ENCODE data around the gene FBXO21. TPM values are rescaled to one million over a fixed set of nuclear protein-coding genes. Genes with fewer than 3 reads are reported as not detected.

FBXO21 gene
- total RNA-seq, 1 experiment from 2014 or later, result 57.5 TPM

- BruUV-seq (replicated peaks), result no TSS peak
- peaks cover 44% of the 10 kb centered on the region for H3K36me3 Mint-ChIP-seq (ENCODE audit: insufficient read depth, unreplicated experiment)
Measured at GRCh38 chr12:117158911-117159553, 31.2 kb downstream of the FBXO21 start.

GRCh38 chr12:117158096-117158495 lies 32.2 kb downstream of the FBXO21 start:
- CTCF ChIA-PET, result no interaction called here
- Mint-ChIP-seq H3K4me3 (ENCODE audit: low read depth, unreplicated experiment) (no peak overlapping the region), H3K27ac (ENCODE audit: unreplicated experiment) (no peak overlapping the region), H3K4me1 (ENCODE audit: low read depth, unreplicated experiment) (no peaks in the 10 kb centered on the region), H3K36me3 (ENCODE audit: insufficient read depth, unreplicated experiment) (peaks cover 45% of the 10 kb centered on the region), H3K27me3 (ENCODE audit: unreplicated experiment) (no peaks in the 10 kb centered on the region), H3K9me3 (ENCODE audit: low read depth, unreplicated experiment) (no peaks in the 10 kb centered on the region)
- intact Hi-C loops (cut with micrococcal nuclease; ENCODE audit: unreplicated experiment), result no loop called here
- no peak for DNase-seq
- no TSS peak for BruUV-seq (replicated peaks)
- TF ChIP-seq CTCF (IDR thresholded peaks at IDR 0.05; ENCODE audit: unreplicated experiment), result no peak

More at GRCh38 chr12:117158911-117159553, 31.2 kb downstream of the FBXO21 start:
- Mint-ChIP-seq H3K4me1 (ENCODE audit: low read depth, unreplicated experiment) (no peaks in the 10 kb centered on the region), H3K9me3 (ENCODE audit: low read depth, unreplicated experiment) (no peaks in the 10 kb centered on the region), H3K4me3 (ENCODE audit: low read depth, unreplicated experiment) (no peak overlapping the region), H3K27me3 (ENCODE audit: unreplicated experiment) (no peaks in the 10 kb centered on the region), H3K27ac (ENCODE audit: unreplicated experiment) (no peak overlapping the region)
- intact Hi-C loops (cut with micrococcal nuclease; ENCODE audit: unreplicated experiment), result no loop called here
- CTCF ChIA-PET, result no interaction called here
- DNase-seq, result no peak
- TF ChIP-seq CTCF (IDR thresholded peaks at IDR 0.05; ENCODE audit: unreplicated experiment), result no peak

GRCh38 chr12:117155278-117156060 lies 34.8 kb downstream of the FBXO21 start:
- no peaks in the 10 kb centered on the region for H3K9me3 Mint-ChIP-seq (ENCODE audit: low read depth, unreplicated experiment)
- no peaks in the 10 kb centered on the region for H3K27me3 Mint-ChIP-seq (ENCODE audit: unreplicated experiment)
- DNase-seq, result peak; percentile 92
- intact Hi-C loops (cut with micrococcal nuclease; ENCODE audit: unreplicated experiment), result no loop called here
- H3K4me3 Mint-ChIP-seq (ENCODE audit: low read depth, unreplicated experiment), result no peak overlapping the region
- peaks cover 31% of the 10 kb centered on the region for H3K36me3 Mint-ChIP-seq (ENCODE audit: insufficient read depth, unreplicated experiment)
- no TSS peak for BruUV-seq (replicated peaks)
- CTCF ChIA-PET, result no interaction called here
- peak overlapping the region; percentile 45 for H3K27ac Mint-ChIP-seq (ENCODE audit: unreplicated experiment)
- no peaks in the 10 kb centered on the region for H3K4me1 Mint-ChIP-seq (ENCODE audit: low read depth, unreplicated experiment)
- TF ChIP-seq CTCF (IDR thresholded peaks at IDR 0.05; ENCODE audit: unreplicated experiment), result peak; percentile 95

GRCh38 chr12:117152793-117153775 lies 37.2 kb downstream of the FBXO21 start:
- Mint-ChIP-seq H3K4me3 (ENCODE audit: low read depth, unreplicated experiment) (no peak overlapping the region), H3K27ac (ENCODE audit: unreplicated experiment) (peak overlapping the region; percentile 0), H3K36me3 (ENCODE audit: insufficient read depth, unreplicated experiment) (peaks cover 22% of the 10 kb centered on the region), H3K9me3 (ENCODE audit: low read depth, unreplicated experiment) (no peaks in the 10 kb centered on the region), H3K27me3 (ENCODE audit: unreplicated experiment) (no peaks in the 10 kb centered on the region), H3K4me1 (ENCODE audit: low read depth, unreplicated experiment) (no peaks in the 10 kb centered on the region)
- TF ChIP-seq CTCF (IDR thresholded peaks at IDR 0.05; ENCODE audit: unreplicated experiment), result no peak
- CTCF ChIA-PET, result no interaction called here
- no peak for DNase-seq
- no TSS peak for BruUV-seq (replicated peaks)
- intact Hi-C loops (cut with micrococcal nuclease; ENCODE audit: unreplicated experiment), result no loop called here
